Inflammatory macrophage (primary cell): ENCODE results near the gene MYO15B.
"Not testable (repeated sequence)": the region's sequence is repeated elsewhere in the genome, so short reads cannot be mapped to it uniquely, and the experiment has no call there.

Experiments
- DNase-seq, 2 donors: peaks; one replicate each; pipeline ENCODE4 v3.0.0-alpha.2; 2020 to 2022

Gene MYO15B

GRCh38 chr17:75625813-75626486, 38.4 kb downstream of the MYO15B start:
- DNase-seq: peak in 1 of 2 donors; percentile 8

GRCh38 chr17:75626496-75627038, 39.0 kb downstream of the MYO15B start:
- DNase-seq: no peak

- no peak for DNase-seq
Observed at GRCh38 chr17:75627094-75627493, 39.5 kb downstream of the MYO15B start.

DNA sequence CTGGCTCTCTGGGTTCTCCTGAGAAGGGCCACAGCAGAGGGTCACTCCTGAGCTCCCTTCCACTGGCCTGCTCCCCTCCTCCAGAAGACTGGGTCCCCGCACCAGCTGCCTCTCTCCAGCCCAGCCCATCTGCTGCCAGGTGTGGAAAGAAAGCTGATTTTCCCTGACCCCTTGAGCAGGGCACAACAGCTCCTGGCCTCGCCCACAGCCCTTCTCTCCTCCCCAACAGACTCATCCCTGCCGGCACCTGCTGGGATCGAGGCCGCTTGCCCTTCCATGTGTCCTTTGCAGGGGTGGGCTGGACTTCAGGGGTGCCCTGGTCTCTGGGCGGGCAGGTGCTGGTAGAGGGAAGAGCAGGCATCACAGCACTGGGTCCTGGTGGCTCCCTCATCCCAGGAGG, 40.8 kb downstream of the MYO15B start:
- DNase-seq: no peak

GRCh38 chr17:75629157-75629556, 41.6 kb downstream of the MYO15B start:
- no peak for DNase-seq

DNA sequence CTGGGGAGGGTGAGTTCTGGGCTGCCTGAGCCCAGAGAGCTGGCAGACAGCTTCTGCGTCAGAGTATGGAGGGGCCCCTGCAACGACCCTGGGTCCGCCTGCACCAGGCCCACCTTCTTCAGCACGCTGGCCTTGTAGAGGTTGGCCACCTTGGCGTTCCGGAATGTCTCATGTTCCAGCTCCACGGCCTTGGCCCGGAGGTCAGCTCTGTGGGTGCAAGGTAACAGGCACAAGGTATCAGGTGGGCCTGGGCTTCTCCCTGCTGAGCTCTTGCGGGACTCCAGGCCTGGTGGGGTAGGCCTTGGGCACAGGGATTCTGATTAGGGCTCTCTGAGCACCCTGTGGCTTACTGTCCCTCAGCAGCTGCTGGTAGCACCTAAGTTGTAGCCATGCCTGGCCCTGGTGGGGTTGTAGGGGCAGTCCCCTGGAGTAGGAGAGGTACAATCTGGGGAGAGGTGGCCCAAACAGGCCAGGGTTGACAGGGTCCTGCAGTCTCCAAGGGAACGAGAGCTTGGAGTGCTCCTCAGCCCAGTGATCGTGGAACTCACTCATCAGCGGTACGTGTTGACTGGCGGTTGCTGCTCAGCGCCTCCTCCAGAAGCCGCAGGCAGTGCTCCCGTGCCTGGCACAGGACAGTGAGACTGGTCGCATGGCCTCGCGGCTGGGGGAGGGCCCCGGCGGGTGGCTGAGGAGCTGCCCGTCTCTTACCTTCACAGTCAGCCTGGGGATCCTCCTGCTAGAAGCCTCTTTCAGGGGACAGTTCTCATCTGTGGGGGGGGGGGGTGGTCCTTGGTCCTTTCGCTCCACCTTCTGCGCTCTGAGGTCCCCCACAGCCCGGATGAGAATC, 42.7 kb downstream of the MYO15B start:
- no peak for DNase-seq

DNA sequence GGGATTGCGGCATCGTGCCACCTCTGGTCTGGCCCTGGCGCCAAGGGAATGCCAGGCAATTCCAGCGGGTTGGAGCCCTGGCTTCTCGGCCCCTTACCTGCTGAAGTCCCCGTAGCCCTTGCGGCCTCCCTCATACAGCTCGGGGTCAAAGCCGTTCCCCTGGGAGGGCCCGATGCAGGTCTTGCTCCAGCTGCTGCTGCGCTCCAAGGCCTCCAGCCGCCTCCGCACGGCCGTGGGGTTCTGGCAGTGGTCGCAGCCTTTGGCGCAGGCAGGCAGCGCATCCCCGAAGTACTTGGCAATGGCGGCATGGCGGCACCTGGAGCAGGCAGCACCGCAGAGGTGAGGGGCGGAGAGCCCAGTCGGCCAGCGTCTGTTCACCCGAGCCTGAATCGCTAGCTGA, 43.8 kb downstream of the MYO15B start:
- DNase-seq: no peak

GRCh38 chr17:75632428-75632827, 44.8 kb downstream of the MYO15B start:
- no peak for DNase-seq

- peak; percentile 69 to 73 for DNase-seq
Observed at GRCh38 chr17:75632863-75633485, 45.4 kb downstream of the MYO15B start, which contains the start of gene SMIM5. TSS of gene SMIM5 (plus strand) at chr17:75633434. CDS start at chr17:75640202, 6,768 bp downstream.

DNA sequence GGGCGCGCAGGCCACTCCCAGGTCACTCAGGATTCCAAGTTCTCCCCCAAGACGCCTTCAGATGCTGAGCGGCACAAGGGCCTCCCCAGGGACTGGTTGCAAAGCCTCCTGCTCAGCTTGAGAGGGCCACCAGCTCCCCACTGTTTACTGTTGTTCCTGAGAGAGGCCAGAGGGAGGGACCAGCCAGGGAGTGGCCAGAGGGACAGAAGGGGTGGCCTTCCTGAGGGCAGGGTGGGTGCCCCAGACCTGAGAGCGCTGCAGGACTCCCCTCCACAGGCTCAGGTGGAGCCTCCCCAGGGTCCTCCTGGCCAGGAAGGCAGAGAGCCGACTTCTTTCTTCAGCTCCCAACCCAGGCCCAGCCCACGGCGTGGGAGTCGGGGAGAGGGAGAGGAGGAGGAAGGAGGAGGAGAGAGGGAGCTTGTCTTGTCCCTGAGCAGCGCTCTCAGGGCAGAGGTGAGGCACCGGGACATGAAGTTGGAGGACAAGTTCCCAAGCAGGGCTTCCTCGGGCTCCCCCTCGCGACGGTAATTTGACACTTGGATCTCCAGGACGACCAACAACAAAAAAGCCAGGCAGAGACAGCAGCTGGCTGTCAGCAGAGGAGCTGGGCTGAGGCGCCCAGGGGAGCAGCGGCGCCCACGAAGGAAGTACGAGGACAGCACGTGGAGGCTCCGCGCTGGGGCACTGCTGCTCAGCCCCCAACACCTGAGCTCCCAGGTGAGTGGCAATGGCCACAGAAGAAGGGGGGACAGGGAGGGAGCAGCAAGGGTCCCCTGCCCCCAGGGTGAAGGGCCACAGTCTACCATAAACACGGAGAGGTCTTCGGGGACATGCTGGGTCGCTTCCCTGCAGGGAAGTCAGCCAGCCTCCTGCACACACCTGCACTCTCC, 46.1 kb downstream of the MYO15B start:
- DNase-seq: peak; percentile 38 to 72

- no peak for DNase-seq
Observed at GRCh38 chr17:75634376-75634740, 46.8 kb downstream of the MYO15B start.

DNA sequence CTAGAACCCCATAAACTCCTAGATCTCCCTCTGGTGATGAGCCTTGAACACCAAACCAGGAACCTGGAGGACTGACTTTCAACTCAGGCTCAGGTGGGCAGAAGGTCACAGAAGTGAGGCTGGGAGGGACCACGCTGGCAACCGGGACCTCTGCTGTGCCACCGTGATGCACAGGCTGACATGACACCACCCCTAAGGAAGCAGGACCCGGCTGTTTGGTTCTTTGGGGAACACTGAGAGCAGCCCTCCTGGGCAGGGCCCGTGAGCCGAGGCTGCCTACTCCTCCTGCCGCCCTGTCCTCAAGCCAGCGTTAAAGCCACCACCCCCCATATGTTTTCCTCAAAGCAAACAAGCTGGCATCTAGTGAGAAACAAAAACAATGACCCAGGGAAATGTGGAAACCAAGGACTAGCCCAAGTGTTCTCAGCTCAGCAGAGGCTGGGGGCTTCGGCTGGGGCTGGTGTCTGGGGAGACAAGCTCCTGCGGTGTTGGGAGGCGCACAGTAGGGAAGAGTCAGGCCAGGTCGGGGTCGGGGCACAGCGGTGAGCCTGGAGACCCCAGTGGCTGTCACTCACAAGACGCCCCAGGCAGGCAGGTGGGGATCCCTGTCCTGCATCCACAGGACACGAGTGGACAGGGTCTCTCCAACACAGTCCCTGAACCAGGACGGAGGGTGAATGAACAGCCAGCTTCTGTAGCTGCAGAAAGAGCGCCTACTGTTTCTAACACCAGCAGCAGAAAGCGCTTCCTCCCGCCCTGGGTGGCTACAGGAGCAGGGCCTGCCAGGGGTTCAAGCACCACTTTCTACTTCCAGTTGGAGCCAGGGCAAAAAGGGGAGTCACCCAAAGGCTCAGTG, 47.4 kb downstream of the MYO15B start:
- no peak for DNase-seq

GRCh38 chr17:75635610-75636202, 48.1 kb downstream of the MYO15B start:
- DNase-seq: no peak

DNA sequence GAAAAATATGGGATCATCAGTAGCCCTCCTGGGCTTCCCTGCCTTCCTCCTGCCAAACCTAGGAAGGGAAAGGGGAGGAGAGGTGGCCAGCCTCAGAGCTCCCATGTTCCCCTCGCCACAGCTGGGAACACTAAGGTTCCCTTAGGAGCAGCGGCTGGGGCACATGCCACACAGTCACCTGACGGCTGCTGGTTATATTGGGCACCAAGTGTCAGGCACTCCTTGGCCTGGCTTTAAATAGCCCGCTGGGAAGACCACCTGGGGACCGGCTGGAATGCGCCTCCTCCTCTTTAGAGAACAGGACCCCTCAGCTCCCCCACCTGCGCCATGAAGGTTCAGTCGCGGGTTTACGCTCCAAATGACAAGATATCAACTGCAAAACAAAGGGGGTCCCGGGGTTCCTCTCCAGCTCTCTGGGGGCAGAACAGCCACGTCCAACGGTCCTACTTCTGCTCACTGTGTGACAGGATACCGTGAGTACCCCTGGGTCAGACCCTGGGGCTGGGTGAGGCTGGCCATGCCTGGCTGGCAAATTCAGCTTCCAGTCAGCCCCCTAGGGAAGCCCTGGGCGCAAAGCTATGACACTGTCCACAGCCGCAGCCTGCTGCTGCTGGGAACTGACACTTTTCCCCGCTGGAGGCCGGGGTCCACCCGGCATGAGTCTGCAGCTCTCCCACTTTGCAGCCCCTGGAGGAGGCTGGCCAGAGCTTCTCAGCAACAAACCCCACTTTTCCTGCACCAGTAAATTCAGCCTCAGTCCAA, 49.0 kb downstream of the MYO15B start:
- no peak for DNase-seq

GRCh38 chr17:75637143-75637538, 49.5 kb downstream of the MYO15B start:
- no peak for DNase-seq

DNA sequence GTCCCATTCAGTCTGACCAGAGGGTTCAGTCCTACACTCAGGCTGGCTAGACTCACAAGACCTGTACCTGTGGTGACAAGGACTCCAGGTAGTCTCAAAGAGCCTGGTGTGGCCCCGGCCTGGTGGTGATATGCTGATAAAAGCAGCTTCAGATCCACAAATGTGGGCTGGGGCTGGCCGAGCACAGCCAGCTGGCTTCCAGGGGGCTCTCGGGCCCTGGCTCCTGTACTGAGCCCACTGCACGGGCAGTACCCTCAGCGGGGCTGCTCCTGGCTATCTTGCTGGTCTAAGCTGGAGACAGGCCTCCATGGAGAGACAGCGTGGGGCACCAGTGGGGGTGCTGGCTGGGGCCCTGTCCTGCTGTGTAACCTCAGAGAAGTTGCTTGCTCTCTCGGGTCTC, 50.0 kb downstream of the MYO15B start:
- no peak for DNase-seq

DNA sequence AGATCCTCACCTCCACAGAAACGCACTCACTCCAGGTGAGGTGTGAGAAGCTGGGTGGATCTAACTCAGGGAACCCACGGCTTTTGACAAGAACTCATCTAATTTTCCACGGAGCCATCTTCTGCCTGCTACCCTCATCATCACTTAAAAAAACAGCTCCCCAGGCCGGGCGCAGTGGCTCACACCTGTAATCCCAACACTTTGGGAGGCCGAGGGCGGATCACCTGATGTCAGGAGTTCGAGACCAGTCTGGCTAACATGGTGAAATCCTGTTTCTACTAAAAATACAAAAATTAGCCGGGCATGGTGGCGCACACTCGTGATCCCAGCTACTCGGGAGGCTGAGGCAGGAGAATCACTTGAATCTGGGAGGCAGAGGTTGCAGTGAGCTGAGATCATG, 50.4 kb downstream of the MYO15B start:
- not testable (repeated sequence) for DNase-seq

- DNase-seq: no peak
Observed at GRCh38 chr17:75638893-75639292, 51.3 kb downstream of the MYO15B start.

GRCh38 chr17:75639327-75639726, 51.7 kb downstream of the MYO15B start:
- no peak for DNase-seq
